Measurements from ENCODE around the gene FURIN. TPM values are rescaled to one million over a fixed set of nuclear protein-coding genes. Genes with fewer than 3 reads are reported as not detected.
"Not testable (repeated sequence)": the region's sequence is repeated elsewhere in the genome, so short reads cannot be mapped to it uniquely, and the experiment has no call there.

Gene FURIN
- total RNA-seq, 1 donor from 2014 or later: 8.3 TPM

GRCh38 chr15:90844696-90845095, 23.7 kb upstream of the FURIN start:
- Histone ChIP-seq H4K20me1 (ENCODE audit: low read depth) (no peaks in the 10 kb centered on the region), H3K4me3 (no peak overlapping the region), H3K4me2 (no peak overlapping the region), H3K36me3 (no peaks in the 10 kb centered on the region), H3K9me3 (ENCODE audit: low read depth) (no peaks in the 10 kb centered on the region), H3K27me3 (no peaks in the 10 kb centered on the region), H3K79me2 (ENCODE audit: low read depth) (no peaks in the 10 kb centered on the region), H3K9ac (no peak overlapping the region), H2AFZ (replicated peaks) (no peak overlapping the region), H3K27ac (no peak overlapping the region), H3K4me1 (peaks cover 14% of the 10 kb centered on the region), H3F3A (ENCODE audit: low read depth) (peaks cover 16% of the 10 kb centered on the region)
- H3K9me3 Mint-ChIP-seq: no peaks in the 10 kb centered on the region
- H3K4me3 Mint-ChIP-seq: no peak overlapping the region
- TF ChIP-seq EZH2phosphoT487 (IDR thresholded peaks at IDR 0.05) (no peak), EZH2 (IDR thresholded peaks at IDR 0.05) (no peak), CTCF (IDR thresholded peaks at IDR 0.05) (no peak)
- peaks cover 25% of the 10 kb centered on the region for H3K4me1 Mint-ChIP-seq
- H3K27ac Mint-ChIP-seq: no peak overlapping the region
- DNase-seq (ENCODE audit: low spot score): no peak
- H3K36me3 Mint-ChIP-seq: no peaks in the 10 kb centered on the region
- peaks cover 7% of the 10 kb centered on the region for H3K27me3 Mint-ChIP-seq (ENCODE audit: insufficient read depth, low read depth)

GRCh38 chr15:90845201-90845949, 23.0 kb upstream of the FURIN start:
- Histone ChIP-seq H3K79me2 (ENCODE audit: low read depth) (no peaks in the 10 kb centered on the region), H3K9me3 (ENCODE audit: low read depth) (no peaks in the 10 kb centered on the region), H2AFZ (replicated peaks) (no peak overlapping the region), H3K36me3 (no peaks in the 10 kb centered on the region), H4K20me1 (ENCODE audit: low read depth) (no peaks in the 10 kb centered on the region), H3K4me3 (no peak overlapping the region), H3K27ac (no peak overlapping the region), H3F3A (ENCODE audit: low read depth) (peaks cover 9% of the 10 kb centered on the region), H3K27me3 (no peaks in the 10 kb centered on the region), H3K4me2 (no peak overlapping the region), H3K9ac (no peak overlapping the region), H3K4me1 (peaks cover 9% of the 10 kb centered on the region)
- DNase-seq (ENCODE audit: low spot score): no peak
- TF ChIP-seq EZH2phosphoT487 (IDR thresholded peaks at IDR 0.05): no peak
- TF ChIP-seq EZH2 (IDR thresholded peaks at IDR 0.05): no peak
- TF ChIP-seq CTCF (IDR thresholded peaks at IDR 0.05): no peak
- Mint-ChIP-seq H3K9me3 (no peaks in the 10 kb centered on the region), H3K27me3 (ENCODE audit: insufficient read depth, low read depth) (peaks cover 7% of the 10 kb centered on the region), H3K36me3 (no peaks in the 10 kb centered on the region), H3K4me3 (no peak overlapping the region), H3K4me1 (peaks cover 19% of the 10 kb centered on the region), H3K27ac (no peak overlapping the region)

GRCh38 chr15:90849424-90849823, 19.0 kb upstream of the FURIN start:
- not testable (repeated sequence) for H3K4me3 Mint-ChIP-seq; H3K27ac ChIP-seq; H3K9me3 ChIP-seq (ENCODE audit: low read depth); H4K20me1 ChIP-seq (ENCODE audit: low read depth); H3K4me3 ChIP-seq; H2AFZ ChIP-seq (replicated peaks); H3K4me2 ChIP-seq; H3K4me1 Mint-ChIP-seq; H3K27me3 Mint-ChIP-seq (ENCODE audit: insufficient read depth, low read depth); H3K9me3 Mint-ChIP-seq; H3K36me3 ChIP-seq; DNase-seq (ENCODE audit: low spot score); H3K9ac ChIP-seq; H3K4me1 ChIP-seq; H3K79me2 ChIP-seq (ENCODE audit: low read depth); H3K36me3 Mint-ChIP-seq; H3K27me3 ChIP-seq; H3K27ac Mint-ChIP-seq; H3F3A ChIP-seq (ENCODE audit: low read depth)

DNA sequence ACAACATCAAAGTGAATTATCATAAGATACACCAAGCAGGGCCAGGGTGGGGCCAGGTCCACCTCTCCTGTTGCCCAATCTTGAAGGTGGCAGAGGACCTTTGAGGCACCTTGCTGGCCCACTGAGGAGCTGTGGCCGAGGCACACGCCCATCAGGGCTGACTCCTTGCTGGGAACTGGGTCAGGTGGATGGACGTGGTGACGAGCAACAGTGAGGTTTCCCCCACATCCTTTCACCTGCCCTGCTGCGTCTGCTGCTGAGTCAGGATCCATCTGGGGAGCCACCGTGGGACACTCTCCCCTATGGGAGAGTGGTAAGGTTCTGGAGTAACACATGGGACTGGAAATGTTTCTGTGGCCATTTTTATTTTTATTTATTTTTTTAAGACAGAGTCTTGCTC, 17.3 kb upstream of the FURIN start:
- H3K27me3 Mint-ChIP-seq (ENCODE audit: insufficient read depth, low read depth): peaks cover 6% of the 10 kb centered on the region
- H3F3A ChIP-seq (ENCODE audit: low read depth): no peaks in the 10 kb centered on the region
- no peak overlapping the region for H3K4me2 ChIP-seq
- no peaks in the 10 kb centered on the region for H3K36me3 Mint-ChIP-seq
- no peak overlapping the region for H3K4me3 Mint-ChIP-seq
- H3K27ac Mint-ChIP-seq: no peak overlapping the region
- H3K9me3 ChIP-seq (ENCODE audit: low read depth): no peaks in the 10 kb centered on the region
- TF ChIP-seq EZH2 (IDR thresholded peaks at IDR 0.05): no peak
- no peak for TF ChIP-seq CTCF (IDR thresholded peaks at IDR 0.05)
- no peak for TF ChIP-seq EZH2phosphoT487 (IDR thresholded peaks at IDR 0.05)
- H3K27me3 ChIP-seq: no peaks in the 10 kb centered on the region
- H3K4me3 ChIP-seq: no peak overlapping the region
- DNase-seq (ENCODE audit: low spot score): no peak
- no peaks in the 10 kb centered on the region for H3K36me3 ChIP-seq
- no peak overlapping the region for H3K27ac ChIP-seq
- no peaks in the 10 kb centered on the region for H3K9me3 Mint-ChIP-seq
- no peak overlapping the region for H2AFZ ChIP-seq (replicated peaks)
- no peak overlapping the region for H3K9ac ChIP-seq
- H3K79me2 ChIP-seq (ENCODE audit: low read depth): no peaks in the 10 kb centered on the region
- peaks cover 4% of the 10 kb centered on the region for H3K4me1 Mint-ChIP-seq
- no peaks in the 10 kb centered on the region for H3K4me1 ChIP-seq
- no peaks in the 10 kb centered on the region for H4K20me1 ChIP-seq (ENCODE audit: low read depth)
